Measurements from ENCODE around the gene CFAP410. TPM values are rescaled to one million over a fixed set of nuclear protein-coding genes. Genes with fewer than 3 reads are reported as not detected.

Gene CFAP410
- total and polyA plus RNA-seq, 9 donors = 1.2 to 40.8 (median 29.3) TPM

DNA sequence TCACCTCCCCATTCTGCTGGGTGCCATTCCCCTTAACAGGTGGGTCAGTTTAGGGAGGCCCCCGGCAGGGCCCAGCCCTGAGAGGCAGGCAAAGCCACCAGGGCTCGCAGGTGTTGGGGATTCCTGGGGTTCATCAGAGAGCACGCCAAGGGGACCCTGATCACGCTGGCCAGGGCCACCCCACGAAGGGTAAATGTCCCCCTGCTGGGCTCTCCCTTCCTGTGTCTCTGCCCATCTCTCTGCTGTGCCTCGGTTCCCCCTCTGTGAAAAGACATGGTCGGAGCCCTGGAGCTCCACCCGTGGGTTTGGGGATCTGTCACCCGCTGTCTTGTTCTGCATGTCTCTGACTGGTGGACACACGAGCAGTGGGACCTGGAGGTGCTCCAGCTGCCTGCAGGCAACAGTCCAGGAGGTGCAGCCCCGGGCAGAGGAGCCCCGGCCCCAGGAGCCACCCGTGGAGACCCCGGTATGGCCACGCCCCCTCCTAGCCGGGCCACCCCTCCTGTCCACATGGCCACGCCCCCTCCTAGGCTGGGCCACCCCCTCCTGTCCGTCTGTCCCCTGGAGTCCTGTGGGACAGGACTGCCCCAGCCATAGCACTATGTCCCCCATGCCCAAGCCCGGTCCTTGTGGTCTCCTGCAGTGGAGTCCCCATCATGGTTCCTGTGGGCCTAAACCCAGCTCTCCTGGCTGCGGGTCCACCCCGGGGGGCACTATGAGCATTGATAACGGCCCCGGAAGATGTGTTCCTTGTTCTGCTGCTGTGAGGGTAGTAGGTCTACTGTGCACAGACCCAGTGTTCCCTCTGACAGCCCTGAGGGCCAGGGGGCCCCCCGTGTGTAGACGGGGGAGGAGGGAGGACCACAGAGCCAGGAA lies 47.0 kb downstream of the CFAP410 start:
- 52 to 68% (median 62%) methylated on average over 17 to 25 of the region's 25 CpGs for WGBS, 3 donors
- no peak overlapping the region for H3K27ac ChIP-seq
- peak in 1 of 5 donors; percentile 21 for DNase-seq
- no peak overlapping the region for H3K4me3 ChIP-seq
- TF ChIP-seq, protein P1, sequence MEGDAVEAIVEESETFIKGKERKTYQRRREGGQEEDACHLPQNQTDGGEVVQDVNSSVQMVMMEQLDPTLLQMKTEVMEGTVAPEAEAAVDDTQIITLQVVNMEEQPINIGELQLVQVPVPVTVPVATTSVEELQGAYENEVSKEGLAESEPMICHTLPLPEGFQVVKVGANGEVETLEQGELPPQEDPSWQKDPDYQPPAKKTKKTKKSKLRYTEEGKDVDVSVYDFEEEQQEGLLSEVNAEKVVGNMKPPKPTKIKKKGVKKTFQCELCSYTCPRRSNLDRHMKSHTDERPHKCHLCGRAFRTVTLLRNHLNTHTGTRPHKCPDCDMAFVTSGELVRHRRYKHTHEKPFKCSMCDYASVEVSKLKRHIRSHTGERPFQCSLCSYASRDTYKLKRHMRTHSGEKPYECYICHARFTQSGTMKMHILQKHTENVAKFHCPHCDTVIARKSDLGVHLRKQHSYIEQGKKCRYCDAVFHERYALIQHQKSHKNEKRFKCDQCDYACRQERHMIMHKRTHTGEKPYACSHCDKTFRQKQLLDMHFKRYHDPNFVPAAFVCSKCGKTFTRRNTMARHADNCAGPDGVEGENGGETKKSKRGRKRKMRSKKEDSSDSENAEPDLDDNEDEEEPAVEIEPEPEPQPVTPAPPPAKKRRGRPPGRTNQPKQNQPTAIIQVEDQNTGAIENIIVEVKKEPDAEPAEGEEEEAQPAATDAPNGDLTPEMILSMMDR (IDR thresholded peaks at IDR 0.05) = no peak
- no peak for TF ChIP-seq POLR2A (IDR thresholded peaks at IDR 0.05)
- TF ChIP-seq EP300 (IDR thresholded peaks at IDR 0.05) = no peak
- no peaks in the 10 kb centered on the region for H3K9me3 ChIP-seq
- no peaks in the 10 kb centered on the region for H3K27me3 ChIP-seq
- intact Hi-C loops (cut with DNase I) = loop anchor here in 1 of 4 donors (10.0 kb wide), 1 partner anchor 477 kb away; no protein-coding TSS in a partner anchor
- H3K4me1 ChIP-seq (ENCODE audit: insufficient read depth) = no peaks in the 10 kb centered on the region
- H3K36me3 ChIP-seq = no peaks in the 10 kb centered on the region

DNA sequence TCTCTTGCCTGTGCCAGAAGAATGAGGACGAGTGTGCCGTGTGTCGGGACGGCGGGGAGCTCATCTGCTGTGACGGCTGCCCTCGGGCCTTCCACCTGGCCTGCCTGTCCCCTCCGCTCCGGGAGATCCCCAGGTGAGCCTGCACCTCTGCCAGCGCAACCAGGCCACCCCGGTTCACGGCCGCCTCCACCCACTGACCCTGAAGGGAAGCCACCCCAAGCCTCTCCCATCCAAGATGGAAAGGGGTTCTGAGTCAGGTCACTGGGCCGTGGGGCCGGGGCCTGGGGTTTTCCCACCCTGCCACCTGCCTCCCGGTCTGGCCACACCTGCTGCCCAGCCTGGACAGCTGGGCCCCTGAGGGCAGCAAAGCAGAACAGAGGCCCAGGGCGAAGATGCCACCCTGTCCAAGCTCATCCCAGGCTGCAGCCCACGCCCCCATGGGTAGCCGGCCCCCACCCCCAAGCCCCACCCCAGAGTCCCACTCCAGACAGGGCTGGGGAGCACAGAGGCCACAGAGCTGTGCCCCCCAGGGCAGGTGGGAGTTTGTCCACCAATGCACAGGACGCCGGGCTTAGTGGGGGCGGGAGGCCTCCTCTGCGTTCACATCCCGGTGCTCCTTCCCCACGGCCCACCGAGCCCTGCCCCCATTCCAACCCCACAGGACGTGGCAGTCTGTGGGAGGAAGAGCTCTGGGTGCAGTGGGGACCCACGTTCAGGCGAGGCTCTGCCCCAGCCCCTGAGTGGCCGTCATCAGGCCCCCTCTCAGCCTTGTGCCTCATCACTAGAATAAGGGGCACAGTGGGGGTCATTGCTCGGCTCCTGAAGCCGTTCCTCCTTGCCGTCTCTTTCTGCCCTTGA lies 47.9 kb downstream of the CFAP410 start:
- intact Hi-C loops (cut with DNase I) = loop anchor here in 1 of 4 donors (10.0 kb wide), 1 partner anchor 477 kb away; no protein-coding TSS in a partner anchor
- peak in 1 of 5 donors; percentile 16 for DNase-seq
- H3K9me3 ChIP-seq = no peaks in the 10 kb centered on the region
- H3K36me3 ChIP-seq = no peaks in the 10 kb centered on the region
- H3K4me1 ChIP-seq (ENCODE audit: insufficient read depth) = no peaks in the 10 kb centered on the region
- H3K27ac ChIP-seq = no peak overlapping the region
- 60 to 79% (median 65%) methylated on average over 26 to 33 of the region's 33 CpGs for WGBS, 3 donors
- H3K27me3 ChIP-seq = no peaks in the 10 kb centered on the region
- TF ChIP-seq EP300 (IDR thresholded peaks at IDR 0.05) = no peak
- TF ChIP-seq, protein P1 (IDR thresholded peaks at IDR 0.05) = no peak
- no peak for TF ChIP-seq POLR2A (IDR thresholded peaks at IDR 0.05)
- H3K4me3 ChIP-seq = no peak overlapping the region

DNA sequence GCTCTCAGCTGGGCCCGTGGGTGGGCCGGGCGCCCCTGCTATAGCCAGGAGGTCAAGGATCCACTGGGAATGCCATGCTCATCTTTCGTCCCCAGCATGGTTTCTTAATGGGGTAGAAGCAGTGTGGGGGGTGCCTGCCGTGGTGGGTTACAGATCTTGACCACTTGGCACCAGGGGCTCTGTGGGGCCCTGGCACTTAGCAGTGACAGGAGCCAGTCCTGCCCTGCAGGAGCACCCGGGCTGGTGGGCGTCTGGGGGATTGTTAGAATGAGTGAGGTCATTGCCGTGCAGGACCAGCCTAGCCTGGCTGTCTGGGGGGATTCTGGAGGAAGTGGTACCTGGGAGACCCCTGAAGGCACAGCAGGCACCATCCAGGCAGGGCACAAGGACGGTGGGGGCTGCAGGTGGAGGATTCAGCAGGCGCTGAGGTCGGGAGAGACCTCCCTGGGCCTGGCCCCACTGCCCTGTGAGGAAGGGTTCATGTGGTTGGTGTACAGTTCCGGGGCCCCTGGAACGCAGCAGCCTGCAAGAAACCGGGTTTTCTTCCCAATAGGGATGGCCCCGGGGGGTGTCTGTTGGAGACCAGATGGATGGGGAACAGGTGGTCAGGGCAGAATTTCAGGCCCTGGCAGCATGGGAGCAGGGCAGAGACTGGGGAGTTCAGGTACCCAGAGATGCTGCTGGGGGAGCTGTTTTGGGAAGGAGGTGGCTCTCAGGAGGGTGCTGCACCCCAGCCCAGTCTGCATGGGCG lies 48.7 kb downstream of the CFAP410 start:
- TF ChIP-seq EP300 (IDR thresholded peaks at IDR 0.05) (no peak), POLR2A (IDR thresholded peaks at IDR 0.05) (no peak)
- TF ChIP-seq, protein P1 (IDR thresholded peaks at IDR 0.05) = no peak

More for the DNA sequence above, 48.7 kb downstream of the CFAP410 start:
- peak in 1 of 5 donors; percentile 14 for DNase-seq
- Histone ChIP-seq H3K4me3 (no peak overlapping the region), H3K27ac (no peak overlapping the region), H3K4me1 (ENCODE audit: insufficient read depth) (no peaks in the 10 kb centered on the region), H3K36me3 (no peaks in the 10 kb centered on the region), H3K27me3 (no peaks in the 10 kb centered on the region), H3K9me3 (no peaks in the 10 kb centered on the region)
- 69 to 76% (median 76%) methylated on average over 16 of the region's 16 CpGs for WGBS, 3 donors
- intact Hi-C loops (cut with DNase I) = loop anchor here in 1 of 4 donors (10.0 kb wide), 1 partner anchor 476 kb away; no protein-coding TSS in a partner anchor
